D341Med (cell line): ENCODE data around the gene ANAPC7.
A peak's percentile ranks its signal among the peaks of the same experiment; 100 is the strongest.
"Not testable (repeated sequence)": the region's sequence is repeated elsewhere in the genome, so short reads cannot be mapped to it uniquely, and the experiment has no call there.

ENCODE experiments used
- DNase-seq: peaks from one replicate; pipeline ENCODE4 v3.0.0; 2012; ENCODE audit warnings: low spot score

ANAPC7 gene

DNA sequence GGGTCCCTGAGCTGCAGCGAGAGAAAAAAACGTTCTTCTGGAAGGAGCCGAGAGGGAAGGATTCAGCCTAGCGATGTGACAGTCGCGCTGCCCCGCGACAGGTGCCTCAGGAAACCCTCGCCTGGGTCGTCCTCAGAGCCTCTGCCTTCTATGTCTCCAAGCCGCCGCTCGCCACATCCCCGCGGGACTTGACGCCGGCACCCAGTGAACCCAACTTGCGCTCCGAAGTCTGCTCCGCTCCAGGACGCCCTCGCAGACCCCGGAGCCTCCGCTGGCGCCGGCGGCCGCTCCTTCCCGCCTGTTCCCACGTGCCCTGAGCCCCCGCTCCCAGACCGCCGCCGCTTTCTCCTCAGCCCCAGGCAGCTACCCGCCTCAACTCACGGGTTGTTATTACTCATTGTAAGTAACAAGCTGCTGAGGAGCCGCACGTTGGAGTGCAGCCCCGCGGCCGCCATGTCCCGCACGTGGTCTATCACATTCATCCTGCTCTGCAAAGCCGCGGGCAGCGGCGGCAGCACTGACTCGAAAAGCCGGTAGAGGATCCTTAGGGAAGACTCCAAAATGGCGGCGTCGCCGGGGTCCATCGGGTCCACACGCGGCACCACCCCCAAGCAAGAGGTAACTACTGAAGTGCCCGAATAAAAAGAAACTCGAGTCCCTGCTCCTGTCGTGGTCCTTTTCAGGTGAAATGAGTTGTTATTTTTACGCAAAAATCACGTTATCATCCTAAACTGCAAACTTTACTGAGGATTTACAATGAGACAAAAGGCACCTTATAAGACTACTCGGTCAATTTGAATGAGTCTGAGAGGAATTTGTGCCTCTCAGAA, at the start of gene ANAPC7:
ANAPC7 (minus strand) TSS at position 563 of the 830 bp plus-strand sequence; CDS start at position 482, 81 bp downstream.
- peak; percentile 96 for DNase-seq

GRCh38 chr12:110451263-110451662, 47.8 kb upstream of the ANAPC7 start:
- no peak for DNase-seq

DNA sequence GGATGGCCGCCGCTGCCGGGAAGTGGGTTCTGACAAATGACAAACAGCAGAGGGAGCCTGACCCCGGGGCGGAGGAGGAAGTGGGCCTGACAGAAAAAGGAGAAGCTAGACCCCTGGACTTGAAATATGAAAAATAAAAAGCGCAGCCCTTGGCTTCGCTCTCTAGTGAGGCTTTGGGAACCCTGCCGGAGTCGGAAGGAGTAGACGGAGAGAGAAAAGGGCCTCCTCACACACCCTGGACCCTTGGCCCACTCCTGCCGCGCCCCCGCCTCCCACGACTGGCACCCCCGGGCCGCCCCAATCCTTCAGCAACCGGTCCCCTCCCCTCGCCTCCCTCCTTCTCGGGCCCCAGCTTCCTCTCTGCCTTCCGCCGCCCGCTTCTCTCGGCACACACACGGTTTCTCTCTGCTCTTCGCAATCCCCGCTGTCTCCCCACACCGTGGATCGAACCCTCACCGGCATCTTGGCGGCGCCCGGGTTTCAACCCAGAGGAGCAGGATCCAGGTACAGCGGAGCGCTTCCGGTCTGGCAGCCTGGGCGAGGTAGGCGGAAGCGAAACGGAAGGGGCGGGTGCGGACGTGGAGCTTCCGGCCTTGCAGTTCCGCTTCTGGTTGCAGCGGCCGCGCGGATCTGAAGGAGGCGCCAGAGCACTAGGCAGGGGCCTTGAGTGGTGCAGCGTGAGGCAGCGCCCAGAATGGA, 46.4 kb upstream of the ANAPC7 start, which contains the start of gene ARPC3:
ARPC3 (minus strand) TSS at position 539 of the 699 bp plus-strand sequence; CDS start at position 462, 77 bp downstream.
- DNase-seq, result peak; percentile 95

DNA sequence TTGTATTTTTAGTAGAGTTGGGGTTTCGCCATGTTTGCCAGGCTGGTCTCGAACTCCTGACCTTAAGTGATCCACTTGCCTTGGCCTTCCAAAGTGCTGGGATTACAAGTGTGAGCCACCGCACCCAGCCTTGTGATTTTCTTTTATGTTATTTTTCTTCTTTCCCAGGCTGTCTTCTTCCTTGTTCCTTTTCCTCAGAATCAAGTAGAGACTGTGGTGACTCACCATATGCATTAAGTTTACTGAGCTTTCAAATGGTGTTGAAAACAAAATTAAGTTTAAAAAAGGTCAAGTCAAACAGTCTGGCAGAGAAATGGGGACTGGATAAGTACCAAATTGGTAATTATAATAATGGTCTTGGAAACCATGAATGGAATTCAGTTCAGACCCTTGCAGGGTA, 40.9 kb upstream of the ANAPC7 start:
- no peak for DNase-seq

DNA sequence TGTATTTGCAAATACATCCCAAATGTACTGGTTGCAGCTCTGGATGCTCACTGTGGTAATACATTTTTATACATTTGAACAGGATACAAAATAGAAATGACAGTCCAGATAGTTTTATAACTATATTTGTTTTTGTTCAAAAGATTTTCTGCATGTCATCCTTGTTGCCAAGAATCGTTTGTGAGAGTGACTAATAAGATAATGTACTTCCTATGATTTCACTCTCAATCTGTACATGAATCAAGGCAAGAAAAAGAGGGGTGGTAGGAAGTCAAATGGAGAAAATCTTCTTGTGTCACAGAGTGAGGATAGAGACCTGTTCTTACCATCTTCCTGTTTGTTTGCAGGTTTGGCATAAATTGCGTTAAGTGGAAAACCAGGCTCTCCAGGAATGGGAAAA, 32.7 kb upstream of the ANAPC7 start:
- DNase-seq, result no peak

DNA sequence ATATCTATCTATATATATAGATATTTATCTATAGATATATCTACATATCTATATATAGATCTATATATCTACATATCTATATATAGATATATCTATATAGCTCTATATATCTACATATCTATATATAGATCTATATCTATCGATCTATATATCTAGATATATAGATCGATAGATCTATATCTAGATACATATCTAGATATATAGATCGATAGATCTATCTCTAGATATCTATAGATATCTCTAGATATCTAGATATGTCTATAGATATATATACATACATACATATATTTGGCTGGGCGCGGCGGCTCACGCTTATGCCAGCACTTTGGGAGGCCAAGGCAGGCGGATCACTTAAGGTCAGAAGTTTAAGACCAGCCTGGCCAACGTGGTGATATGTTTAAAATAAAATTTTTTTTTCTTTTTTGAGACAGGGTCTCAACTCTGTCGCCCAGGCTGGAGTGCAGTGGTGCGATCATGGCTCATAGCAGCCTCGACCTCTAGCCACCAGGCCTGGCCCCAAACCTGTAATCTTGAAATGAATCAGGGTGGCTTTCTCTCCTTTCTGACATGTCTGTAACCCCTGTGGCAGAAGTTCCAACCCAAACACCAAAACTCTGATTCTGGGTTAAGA, 28.6 kb upstream of the ANAPC7 start:
- DNase-seq, result no peak

GRCh38 chr12:110429676-110430075, 26.2 kb upstream of the ANAPC7 start:
- DNase-seq, result not testable (repeated sequence)

GRCh38 chr12:110426406-110426805, 22.9 kb upstream of the ANAPC7 start:
- no peak for DNase-seq

DNA sequence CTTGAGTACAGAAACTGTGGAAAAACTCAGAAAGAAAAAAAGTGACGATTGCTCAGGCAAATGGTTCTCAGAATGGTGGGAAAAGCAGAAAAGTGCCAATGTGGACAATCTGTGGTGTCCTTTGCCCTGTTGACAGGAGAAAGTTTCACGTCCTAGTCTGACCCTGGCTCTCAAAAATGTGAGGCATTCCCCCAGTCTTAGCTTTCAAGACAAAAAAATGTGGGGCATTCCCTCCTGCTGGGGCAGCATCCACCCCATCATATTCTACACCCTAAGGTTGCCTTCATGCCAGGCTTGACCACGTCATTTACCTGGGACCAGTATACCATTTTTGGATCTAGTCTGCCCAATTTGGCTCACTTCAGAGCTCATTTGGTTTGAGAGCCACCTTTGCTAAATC, 20.7 kb upstream of the ANAPC7 start:
- no peak for DNase-seq

DNA sequence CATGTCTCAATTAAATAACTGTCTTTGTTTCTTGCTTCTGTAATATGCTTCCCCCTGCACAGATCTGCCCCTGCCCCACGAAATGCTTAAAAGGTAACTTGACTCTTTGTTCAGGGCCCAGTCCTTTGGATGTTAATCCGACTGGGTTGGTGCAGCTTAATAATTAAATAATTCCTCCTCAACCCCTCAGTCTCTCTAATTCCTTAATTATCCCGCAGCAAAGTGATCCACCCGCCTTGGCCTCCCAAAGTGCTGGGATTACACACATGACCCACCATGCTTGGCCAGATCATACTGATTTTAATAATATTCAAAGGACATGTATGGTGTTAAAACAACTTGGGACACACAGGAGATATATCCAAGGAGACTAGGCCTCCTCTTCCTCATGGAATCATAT, 18.2 kb upstream of the ANAPC7 start:
- DNase-seq, result peak; percentile 28

GRCh38 chr12:110421159-110421661, 17.7 kb upstream of the ANAPC7 start:
- no peak for DNase-seq

- DNase-seq, result not testable (repeated sequence)
Measured at GRCh38 chr12:110420644-110421043, 17.1 kb upstream of the ANAPC7 start.

GRCh38 chr12:110417113-110417512, 13.6 kb upstream of the ANAPC7 start:
- DNase-seq, result not testable (repeated sequence)

- not testable (repeated sequence) for DNase-seq
Measured at GRCh38 chr12:110410086-110410485, 6.6 kb upstream of the ANAPC7 start.

- DNase-seq, result not testable (repeated sequence)
Measured at GRCh38 chr12:110405126-110405662, 1.7 kb upstream of the ANAPC7 start.

DNA sequence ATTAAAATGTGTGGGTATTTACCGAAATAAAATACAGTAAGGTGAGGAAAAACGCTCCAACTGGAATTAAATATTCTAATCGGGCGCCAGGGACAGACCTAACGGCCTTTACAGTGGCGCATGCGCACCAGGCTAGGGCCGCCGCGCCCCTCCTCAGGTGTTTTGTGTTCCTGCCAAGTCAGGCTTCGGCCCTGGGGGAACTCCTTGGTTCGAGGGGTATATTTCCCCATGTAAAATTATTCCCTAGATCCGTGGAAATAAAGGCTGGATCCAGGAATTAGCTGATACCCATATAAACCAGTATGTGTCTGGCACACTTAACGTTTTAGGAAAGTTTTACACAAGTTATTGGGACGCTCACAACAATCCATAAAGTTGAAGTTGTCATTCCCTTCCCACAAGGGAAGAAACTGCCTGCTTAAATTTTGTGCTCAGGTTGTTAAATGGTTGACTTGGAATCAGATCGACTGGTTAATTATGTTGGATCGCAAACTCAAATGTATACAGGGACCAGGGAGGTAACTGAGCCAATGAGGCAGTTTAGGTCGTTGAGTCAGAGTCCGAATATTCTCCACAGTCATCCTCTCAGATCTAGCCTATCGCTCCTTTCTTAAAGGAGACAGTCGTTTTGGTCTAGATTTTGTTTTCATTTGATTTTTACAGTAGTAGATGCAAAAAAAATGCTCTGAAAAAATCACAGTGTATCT, 621 bp upstream of the ANAPC7 start:
- peak; percentile 93 for DNase-seq

DNA sequence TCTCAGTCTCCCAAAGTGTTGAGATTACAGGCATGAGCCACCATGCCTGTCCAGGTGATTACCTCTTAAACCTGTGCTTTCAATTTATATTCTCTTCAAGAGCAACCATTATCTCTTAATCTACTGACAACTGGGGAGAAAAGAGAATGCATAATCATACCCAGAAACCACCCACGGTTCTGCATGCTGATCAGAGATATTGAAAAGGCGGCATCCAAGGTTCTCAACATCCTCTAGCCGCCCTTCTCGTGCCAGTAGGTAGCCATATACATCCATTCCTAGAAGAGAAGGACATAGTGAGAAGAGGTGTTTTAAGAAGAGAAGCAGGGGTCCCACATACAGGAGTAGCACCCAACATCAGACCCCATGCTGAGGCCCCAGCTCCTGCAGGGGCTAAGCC, 20.8 kb downstream of the ANAPC7 start:
- DNase-seq, result no peak

DNA sequence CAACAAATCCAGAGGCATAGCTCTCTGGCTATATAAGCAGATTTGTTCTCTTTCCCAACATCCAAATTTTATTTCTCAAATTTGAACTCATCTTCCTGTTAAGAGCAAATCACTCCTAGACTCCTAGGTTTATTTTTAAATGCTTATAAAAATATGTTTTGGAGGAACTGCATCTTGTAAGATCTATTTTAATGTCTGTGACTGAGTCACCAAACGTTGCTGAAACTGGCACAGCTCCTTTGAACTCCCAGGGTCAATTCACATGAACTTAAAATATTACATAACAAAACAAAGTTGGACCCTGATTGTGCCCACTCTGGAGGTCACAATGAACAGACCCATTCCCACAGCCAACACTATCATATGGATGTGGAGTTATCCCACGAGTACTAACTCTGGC, 23.9 kb downstream of the ANAPC7 start:
- DNase-seq, result no peak

DNA sequence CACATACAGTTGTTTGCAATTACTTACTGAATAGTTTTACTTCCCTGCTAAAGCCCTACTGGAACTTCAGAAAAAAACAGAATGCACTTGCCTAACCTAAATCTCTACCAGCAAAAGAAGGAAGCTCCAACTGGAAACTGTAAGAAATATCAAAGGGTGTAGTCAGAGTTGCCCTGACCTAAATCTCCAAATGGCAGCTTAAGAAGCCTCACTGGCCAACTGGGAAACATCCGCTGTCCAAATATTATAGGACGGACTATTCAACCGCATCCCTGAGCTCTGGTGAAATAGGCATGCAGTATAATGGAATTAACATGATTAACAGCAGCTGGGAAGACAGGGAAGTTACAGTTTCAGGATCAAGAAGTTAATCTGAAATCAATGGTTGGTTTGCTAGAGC, 24.3 kb downstream of the ANAPC7 start:
- DNase-seq, result no peak

DNA sequence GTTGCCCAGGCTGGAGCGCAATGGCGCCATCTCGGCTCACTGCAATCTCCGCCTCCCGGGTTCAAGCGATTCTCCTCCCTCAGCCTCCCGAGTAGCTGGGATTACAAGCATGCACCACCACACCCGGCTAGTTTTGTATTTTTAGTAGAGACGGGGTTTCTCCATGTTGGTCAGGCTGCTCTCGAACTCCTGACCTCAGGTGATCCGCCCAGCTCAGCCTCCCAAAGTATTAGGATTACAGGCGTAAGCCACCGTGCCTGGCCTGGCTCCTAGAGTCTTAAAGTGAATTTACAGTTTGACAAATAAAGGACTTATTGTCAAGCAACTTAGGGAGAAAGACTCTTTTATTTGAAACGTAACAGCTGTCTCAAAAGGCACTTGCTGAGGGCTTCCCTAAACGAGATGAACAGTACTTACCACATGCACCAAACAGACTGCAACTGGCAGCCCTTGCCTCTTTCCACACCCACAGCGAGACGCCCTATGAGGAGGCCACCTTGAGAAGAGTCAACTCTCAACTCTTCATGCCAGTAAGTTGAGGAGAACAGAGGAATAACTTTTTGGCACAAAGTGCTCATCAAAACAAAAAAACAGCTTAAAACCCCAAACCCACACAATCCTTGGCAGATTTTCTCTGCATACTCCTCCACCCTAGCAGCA, 25.2 kb downstream of the ANAPC7 start:
- not testable (repeated sequence) for DNase-seq
